Caki2 (cell line): Measurements from ENCODE around the gene FBXL16. TPM values are rescaled to one million over a fixed set of nuclear protein-coding genes. Genes with fewer than 3 reads are reported as not detected.

Experiments
- DNase-seq: peaks from one replicate; pipeline ENCODE4 v3.0.0-alpha.2; 2015; ENCODE audit warnings: low read depth
- in situ Hi-C: cut with HindIII; loops from 2 replicates; pipeline ENCODE4 v1.10.0; 2016; ENCODE audit warnings: low sequenced_read_pairs, low pct_unique_long_range_greater_than_20kb, mixed read lengths
- total RNA-seq: library from RNA; depleted of rRNA; stranded (reverse); fragments of >200 nt; shearing (Covaris generic); gene quantifications from 2 replicates; pipeline ENCODE4 v1.2.3, GENCODE V29; 2014; ENCODE audit warnings: low replicate concordance

Gene FBXL16
- total RNA-seq, 1 experiment from 2014 or later, result 25.7 TPM

GRCh38 chr16:674968-675883, 30.4 kb downstream of the FBXL16 start, which contains the start of gene RHBDL1:
Gene RHBDL1, plus strand, starts transcription at chr16:675671. Its CDS starts 120 bp downstream, at chr16:675791.
- in situ Hi-C loops, result no loop called here
- DNase-seq, result no peak

DNA sequence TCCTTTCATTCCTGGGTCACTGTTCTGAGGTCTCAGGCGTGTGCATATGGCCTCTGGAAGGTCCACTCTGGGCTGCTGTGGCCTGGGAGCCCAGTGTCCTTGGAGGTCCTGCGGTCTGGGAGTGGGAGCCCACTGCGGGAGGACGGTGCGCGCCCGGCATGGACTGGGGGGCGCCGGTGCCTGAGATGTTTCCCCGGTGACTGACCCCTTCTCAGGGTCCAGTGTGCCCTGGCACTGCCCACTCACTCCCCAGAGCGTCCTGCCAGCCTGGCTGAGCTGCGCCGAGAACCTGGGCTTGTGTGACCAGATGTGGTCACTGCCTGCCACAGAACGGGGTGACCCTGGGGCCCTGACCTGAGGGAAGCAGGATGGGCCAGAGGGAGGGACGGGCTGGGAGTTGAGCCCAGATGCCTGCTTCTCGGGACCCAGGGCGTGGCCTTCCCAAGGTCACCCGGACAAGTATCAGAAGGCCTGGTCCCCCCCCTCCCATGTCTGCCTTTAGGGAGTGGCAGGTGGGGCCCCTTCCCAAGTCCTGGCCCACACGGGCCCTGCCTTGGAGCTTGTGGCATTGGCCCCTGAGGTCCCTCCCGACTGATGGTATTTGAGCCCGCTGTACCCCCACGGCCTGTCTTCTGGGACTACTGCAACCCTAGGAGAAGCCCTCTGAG, 31.3 kb downstream of the FBXL16 start:
- in situ Hi-C loops, result no loop called here

GRCh38 chr16:673399-673991, 32.1 kb downstream of the FBXL16 start:
- in situ Hi-C loops, result no loop called here
- no peak for DNase-seq

More for the DNA sequence above, 31.3 kb downstream of the FBXL16 start:
- no peak for DNase-seq

- in situ Hi-C loops, result no loop called here
- no peak for DNase-seq
These were observed 32.8 kb downstream of the FBXL16 start for GRCh38 chr16:672851-673250.

- in situ Hi-C loops, result no loop called here
- DNase-seq, result no peak
These were observed 33.2 kb downstream of the FBXL16 start for GRCh38 chr16:672371-672770.

GRCh38 chr16:671353-672131, 34.1 kb downstream of the FBXL16 start:
- in situ Hi-C loops, result no loop called here
- no peak for DNase-seq

DNA sequence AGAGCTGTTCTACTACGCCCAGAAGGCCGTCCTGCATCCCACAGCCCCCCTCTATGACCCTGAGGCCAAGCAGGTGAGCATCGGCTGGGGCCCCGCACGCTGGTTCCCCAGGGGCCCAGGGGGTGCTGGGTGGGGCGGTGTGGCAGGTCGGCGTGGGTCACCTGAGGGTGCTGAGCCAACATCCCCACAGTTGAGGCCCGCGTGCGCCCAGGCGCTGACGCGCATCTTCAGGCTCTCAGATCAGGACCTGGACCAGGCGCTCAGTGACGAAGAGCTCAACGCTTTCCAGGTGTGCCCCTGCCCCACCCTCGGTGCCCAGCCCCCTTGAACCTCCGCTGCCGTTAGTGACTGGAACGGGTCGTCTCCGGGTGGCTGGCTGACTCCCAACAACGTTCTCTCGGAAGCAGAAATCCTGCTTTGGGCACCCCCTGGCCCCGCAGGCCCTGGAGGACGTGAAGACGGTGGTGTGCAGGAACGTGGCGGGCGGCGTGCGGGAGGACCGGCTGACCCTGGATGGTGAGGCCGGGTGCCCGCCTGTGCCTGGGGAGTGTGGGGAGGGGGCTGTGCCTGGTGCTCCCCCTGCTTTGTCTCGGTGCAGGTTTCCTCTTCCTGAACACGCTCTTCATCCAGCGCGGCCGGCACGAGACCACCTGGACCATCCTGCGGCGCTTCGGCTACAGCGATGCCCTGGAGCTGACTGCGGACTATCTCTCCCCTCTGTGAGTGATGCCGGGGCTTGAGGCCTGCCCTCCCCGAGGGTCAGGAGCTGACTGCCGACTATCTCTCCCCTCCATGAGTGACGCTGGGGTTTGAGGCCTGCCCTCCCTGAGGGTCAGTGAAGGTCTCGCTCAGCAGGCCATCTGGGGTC, 34.9 kb downstream of the FBXL16 start:
- in situ Hi-C loops, result no loop called here
- DNase-seq, result no peak

- in situ Hi-C loops, result no loop called here
- DNase-seq, result no peak
These were observed 35.9 kb downstream of the FBXL16 start for GRCh38 chr16:669666-670065.

GRCh38 chr16:668519-669171, 37.0 kb downstream of the FBXL16 start:
- no peak for DNase-seq
- in situ Hi-C loops, result no loop called here

DNA sequence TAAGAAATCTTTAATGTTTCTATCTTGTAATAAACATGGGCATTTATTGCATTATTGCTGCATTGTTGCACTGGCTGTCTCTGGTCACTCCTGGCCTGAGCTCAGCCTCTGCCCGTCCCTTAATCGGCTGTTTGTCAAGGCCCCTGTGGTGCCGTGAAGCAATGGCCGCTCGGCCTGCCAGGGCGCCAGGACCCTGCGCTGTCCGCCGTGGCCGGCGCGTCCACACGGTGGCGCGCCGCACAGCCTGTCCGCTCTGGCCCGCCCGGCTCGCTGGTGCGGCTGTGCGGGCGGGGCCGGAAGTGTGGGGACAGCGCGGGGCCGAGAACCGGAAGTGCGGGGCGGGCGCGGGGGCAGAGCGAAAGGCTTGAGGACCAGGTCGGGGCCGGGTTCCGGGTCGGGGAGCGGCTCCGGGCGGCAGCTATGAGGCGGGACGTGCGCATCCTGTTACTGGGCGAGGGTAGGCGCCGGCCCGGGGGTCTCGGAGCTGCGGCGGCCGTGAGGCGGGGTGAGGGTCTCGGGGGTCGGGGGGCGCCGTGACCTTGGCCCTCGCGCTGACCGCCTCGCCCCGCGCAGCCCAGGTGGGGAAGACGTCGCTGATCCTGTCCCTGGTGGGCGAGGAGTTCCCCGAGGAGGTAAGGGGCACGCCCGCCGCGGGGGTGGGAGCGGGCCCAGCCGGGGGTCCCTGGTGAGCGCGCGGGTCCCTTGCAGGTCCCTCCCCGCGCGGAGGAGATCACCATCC, 37.7 kb downstream of the FBXL16 start, which contains the start of gene RHOT2:
TSS of gene RHOT2 (plus strand) at position 353 of the 739 bp plus-strand sequence. CDS start at position 421, 68 bp downstream.
- in situ Hi-C loops, result no loop called here
- peak; percentile 84 for DNase-seq

GRCh38 chr16:667113-667779, 38.4 kb downstream of the FBXL16 start:
- in situ Hi-C loops, result no loop called here
- DNase-seq, result no peak

- no peak for DNase-seq
- in situ Hi-C loops, result no loop called here
These were observed 39.0 kb downstream of the FBXL16 start for GRCh38 chr16:666572-666971.

DNA sequence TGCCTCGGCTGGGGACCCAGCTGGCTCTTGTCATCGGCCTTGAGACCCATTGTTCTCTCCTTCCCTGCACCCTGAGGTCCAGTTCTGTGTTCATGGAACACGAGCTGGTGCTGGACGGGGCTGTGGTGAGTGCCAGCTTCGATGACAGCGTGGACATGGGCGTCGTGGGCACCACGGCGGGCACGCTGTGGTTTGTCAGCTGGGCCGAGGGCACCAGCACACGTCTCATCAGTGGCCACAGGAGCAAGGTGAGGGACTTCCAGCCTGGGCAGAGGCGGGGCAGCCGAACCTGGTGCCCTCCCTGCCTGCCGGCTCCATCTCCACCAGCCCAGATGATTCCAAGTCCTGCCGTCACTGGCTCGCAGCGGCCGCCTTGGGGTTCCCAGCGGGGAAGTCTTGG, 43.0 kb downstream of the FBXL16 start:
- in situ Hi-C loops, result no loop called here

GRCh38 chr16:662095-662494, 43.5 kb downstream of the FBXL16 start:
- no peak for DNase-seq
- in situ Hi-C loops, result no loop called here

More for the DNA sequence above, 43.0 kb downstream of the FBXL16 start:
- no peak for DNase-seq

GRCh38 chr16:661184-661821, 44.3 kb downstream of the FBXL16 start:
- no peak for DNase-seq
- in situ Hi-C loops, result no loop called here
